Subcutaneous adipose tissue (tissue), 4 donors: ENCODE data around the gene ABITRAM. TPM values are rescaled to one million over a fixed set of nuclear protein-coding genes. Genes with fewer than 3 reads are reported as not detected.

ENCODE experiments used
- total RNA-seq, 4 donors: library from RNA; depleted of rRNA; stranded (reverse); fragments of >200 nt; gene quantifications; one replicate each; pipeline ENCODE4 v1.1.0, GENCODE V29; 2016
- TF ChIP-seq, protein P1 (sequence below): fragments of 450-650 bp; IDR thresholded peaks from one replicate; pipeline ENCODE4 v1.5.1; 2016; ENCODE audit warnings: low read depth, mild to moderate bottlenecking, control low read depth, antibody characterized with exemption, moderate library complexity

ABITRAM gene
- total RNA-seq, 4 donors from 2014 or later, result 6.4 to 13.9 (median 11.1) TPM

GRCh38 chr9:108978205-108978604 is 44.0 kb downstream of the ABITRAM start:
- TF ChIP-seq, protein P1, sequence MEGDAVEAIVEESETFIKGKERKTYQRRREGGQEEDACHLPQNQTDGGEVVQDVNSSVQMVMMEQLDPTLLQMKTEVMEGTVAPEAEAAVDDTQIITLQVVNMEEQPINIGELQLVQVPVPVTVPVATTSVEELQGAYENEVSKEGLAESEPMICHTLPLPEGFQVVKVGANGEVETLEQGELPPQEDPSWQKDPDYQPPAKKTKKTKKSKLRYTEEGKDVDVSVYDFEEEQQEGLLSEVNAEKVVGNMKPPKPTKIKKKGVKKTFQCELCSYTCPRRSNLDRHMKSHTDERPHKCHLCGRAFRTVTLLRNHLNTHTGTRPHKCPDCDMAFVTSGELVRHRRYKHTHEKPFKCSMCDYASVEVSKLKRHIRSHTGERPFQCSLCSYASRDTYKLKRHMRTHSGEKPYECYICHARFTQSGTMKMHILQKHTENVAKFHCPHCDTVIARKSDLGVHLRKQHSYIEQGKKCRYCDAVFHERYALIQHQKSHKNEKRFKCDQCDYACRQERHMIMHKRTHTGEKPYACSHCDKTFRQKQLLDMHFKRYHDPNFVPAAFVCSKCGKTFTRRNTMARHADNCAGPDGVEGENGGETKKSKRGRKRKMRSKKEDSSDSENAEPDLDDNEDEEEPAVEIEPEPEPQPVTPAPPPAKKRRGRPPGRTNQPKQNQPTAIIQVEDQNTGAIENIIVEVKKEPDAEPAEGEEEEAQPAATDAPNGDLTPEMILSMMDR, result no peak

DNA sequence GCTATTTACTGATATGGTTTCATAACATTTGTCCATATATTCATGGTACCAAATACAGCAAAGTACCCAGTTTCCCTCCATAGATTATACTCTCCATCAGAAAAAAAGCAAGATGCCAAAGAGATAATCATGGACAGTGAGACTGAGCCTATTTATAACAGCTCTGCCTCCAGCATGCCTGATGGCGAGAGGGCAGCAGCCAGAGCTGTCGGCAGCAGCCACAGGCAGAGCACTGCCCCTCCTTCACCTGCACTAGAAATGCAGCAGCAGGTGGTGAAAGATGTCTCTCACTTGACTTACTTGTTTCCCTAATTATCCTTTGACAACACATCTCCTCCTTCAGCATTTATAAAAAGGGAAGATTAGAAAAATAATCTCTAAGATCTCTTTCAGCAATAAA is 46.7 kb downstream of the ABITRAM start:
- TF ChIP-seq, protein P1, result no peak

DNA sequence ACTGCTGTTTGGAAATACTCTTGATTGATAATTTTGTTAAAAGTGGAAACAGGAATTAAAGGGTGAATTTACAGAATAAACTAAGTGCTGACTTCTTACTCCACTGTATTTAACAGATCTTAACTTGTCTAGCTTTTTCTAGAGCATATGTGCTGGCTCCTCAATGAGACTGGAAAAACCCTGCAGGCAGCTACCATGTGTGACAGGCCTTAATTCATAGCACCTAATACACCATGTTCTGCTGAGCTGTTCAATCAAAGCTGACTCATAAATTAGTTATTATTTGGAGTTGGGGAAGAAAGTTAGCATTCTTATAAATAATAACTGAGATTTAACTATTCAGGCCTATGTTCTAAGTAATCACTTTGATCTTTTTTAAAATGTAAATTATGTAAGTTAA is 49.7 kb downstream of the ABITRAM start:
- TF ChIP-seq, protein P1, result no peak

Other genes starting within 250 kb of the ABITRAM start
- gene ACTL7B, start 78.4 kb upstream of the ABITRAM start, total RNA-seq, result not detected
- gene ACTL7A, start 72.1 kb upstream of the ABITRAM start, total RNA-seq, result not detected
- 10 to 100 TPM; 15.0 to 20.9 (median 20.6) TPM for gene ELP1, start 276 bp upstream of the ABITRAM start, total RNA-seq
- 10 to 100 TPM; 24.5 to 58.5 (median 37.1) TPM for gene CTNNAL1, start 79.1 kb downstream of the ABITRAM start, total RNA-seq
- gene TMEM245, start 185.5 kb downstream of the ABITRAM start, total RNA-seq, result 10 to 100 TPM; 55.8 to 95.9 (median 88.6) TPM
- under 1 TPM in 2 of 4 donors, not detected in 2; under 0.01 to 0.22 TPM for gene FRRS1L, start 232.8 kb downstream of the ABITRAM start, total RNA-seq